ENCODE data around the gene CDH3.

CDH3 gene

GRCh38 chr16:68644715-68645493 lies at the start of gene CDH3:
TSS of gene CDH3 (plus strand) at chr16:68645310. CDS start at chr16:68645380, 70 bp downstream.
- Histone ChIP-seq H3K4me3 (peak within 1 kb of the TSS; percentile 49 to 68 (median 62)), H3K4me1 (peaks cover 25 to 47% (median 39%) of the 10 kb centered on the region in 10 experiments), H3K27me3 (peaks cover 65 to 83% (median 80%) of the 10 kb centered on the region in 11 experiments), H3K36me3 (no peaks in the 10 kb centered on the region), H4K20me1 (peaks cover 0 to 33% (median 5%) of the 10 kb centered on the region in 11 experiments; a peak in 7 of 22 replicates), H3K27ac (peak within 1 kb of the TSS in 8 of 11 experiments; percentile 40 to 77 (median 70); a peak in 16 of 22 replicates), H3K9ac (peak within 1 kb of the TSS; percentile 38 to 80 (median 62); a peak in 20 of 22 replicates), H3K9me3 (replicated peaks in 1 of 11) (no peaks in the 10 kb centered on the region), H3K4me2 (peak within 1 kb of the TSS; percentile 96 to 100 (median 99))
- no peak for TF ChIP-seq Cebpa-rat (IDR thresholded peaks at IDR 0.05)

- Histone ChIP-seq H3K4me3 (no peak overlapping the region), H3K27ac (no peak overlapping the region), H3K9me3 (replicated peaks in 1 of 11) (peaks cover 15 to 30% (median 19%) of the 10 kb centered on the region in 11 experiments; a peak in 21 of 22 replicates), H3K4me1 (no peaks in the 10 kb centered on the region), H3K4me2 (no peak overlapping the region), H3K9ac (no peak overlapping the region), H3K36me3 (no peaks in the 10 kb centered on the region; a peak in 1 of 22 replicates), H4K20me1 (no peaks in the 10 kb centered on the region), H3K27me3 (no peaks in the 10 kb centered on the region)
- TF ChIP-seq Cebpa-rat (IDR thresholded peaks at IDR 0.05) = no peak
Observed at GRCh38 chr16:68596266-68596665, 48.8 kb upstream of the CDH3 start.

- TF ChIP-seq Cebpa-rat (IDR thresholded peaks at IDR 0.05) = no peak
- Histone ChIP-seq H4K20me1 (no peaks in the 10 kb centered on the region), H3K27me3 (no peaks in the 10 kb centered on the region), H3K9me3 (replicated peaks in 1 of 11) (peaks cover 0 to 4% (median 0%) of the 10 kb centered on the region in 11 experiments; a peak in 2 of 22 replicates), H3K9ac (no peak overlapping the region), H3K4me1 (no peaks in the 10 kb centered on the region), H3K4me2 (no peak overlapping the region), H3K27ac (no peak overlapping the region), H3K4me3 (no peak overlapping the region), H3K36me3 (no peaks in the 10 kb centered on the region)
Observed at GRCh38 chr16:68599586-68599985, 45.5 kb upstream of the CDH3 start.

- no peaks in the 10 kb centered on the region for H3K27me3 ChIP-seq
- no peaks in the 10 kb centered on the region for H3K36me3 ChIP-seq
- H3K27ac ChIP-seq = no peak overlapping the region
- H3K9me3 ChIP-seq (replicated peaks in 1 of 11) = peaks cover 0 to 8% (median 0%) of the 10 kb centered on the region in 11 experiments; a peak in 1 of 22 replicates
- no peak for TF ChIP-seq Cebpa-rat (IDR thresholded peaks at IDR 0.05)
- H4K20me1 ChIP-seq = no peaks in the 10 kb centered on the region
- no peak overlapping the region for H3K9ac ChIP-seq
- no peak overlapping the region for H3K4me2 ChIP-seq
- no peak overlapping the region for H3K4me3 ChIP-seq
- no peaks in the 10 kb centered on the region for H3K4me1 ChIP-seq
Observed at GRCh38 chr16:68605746-68606145, 39.4 kb upstream of the CDH3 start.

GRCh38 chr16:68607443-68607842 lies 37.7 kb upstream of the CDH3 start:
- TF ChIP-seq Cebpa-rat (IDR thresholded peaks at IDR 0.05) = no peak
- Histone ChIP-seq H3K36me3 (no peaks in the 10 kb centered on the region), H3K4me3 (no peak overlapping the region), H3K9me3 (replicated peaks in 1 of 11) (peaks cover 0 to 11% (median 0%) of the 10 kb centered on the region in 11 experiments; a peak in 4 of 22 replicates), H3K4me1 (no peaks in the 10 kb centered on the region), H4K20me1 (no peaks in the 10 kb centered on the region), H3K9ac (no peak overlapping the region), H3K27me3 (no peaks in the 10 kb centered on the region), H3K4me2 (no peak overlapping the region), H3K27ac (no peak overlapping the region)

GRCh38 chr16:68608330-68608729 lies 36.8 kb upstream of the CDH3 start:
- no peak overlapping the region for H3K9ac ChIP-seq
- no peaks in the 10 kb centered on the region for H4K20me1 ChIP-seq
- H3K9me3 ChIP-seq (replicated peaks in 1 of 11) = peaks cover 5 to 20% (median 8%) of the 10 kb centered on the region in 11 experiments; a peak in 21 of 22 replicates
- TF ChIP-seq Cebpa-rat (IDR thresholded peaks at IDR 0.05) = no peak
- no peaks in the 10 kb centered on the region for H3K4me1 ChIP-seq
- no peaks in the 10 kb centered on the region for H3K27me3 ChIP-seq
- no peak overlapping the region for H3K4me2 ChIP-seq
- H3K27ac ChIP-seq = no peak overlapping the region
- no peak overlapping the region for H3K4me3 ChIP-seq
- H3K36me3 ChIP-seq = no peaks in the 10 kb centered on the region; a peak in 1 of 22 replicates

- peaks cover 0 to 9% (median 0%) of the 10 kb centered on the region in 10 experiments; a peak in 4 of 20 replicates for H3K4me1 ChIP-seq
- TF ChIP-seq Cebpa-rat (IDR thresholded peaks at IDR 0.05) = no peak
- no peaks in the 10 kb centered on the region; a peak in 3 of 22 replicates for H3K36me3 ChIP-seq
- H3K4me3 ChIP-seq = no peak overlapping the region
- no peak overlapping the region for H3K9ac ChIP-seq
- H3K27ac ChIP-seq = no peak overlapping the region
- peaks cover 20 to 41% (median 26%) of the 10 kb centered on the region in 11 experiments for H3K9me3 ChIP-seq (replicated peaks in 1 of 11)
- H4K20me1 ChIP-seq = no peaks in the 10 kb centered on the region
- no peak overlapping the region for H3K4me2 ChIP-seq
- H3K27me3 ChIP-seq = no peaks in the 10 kb centered on the region
Observed at GRCh38 chr16:68612996-68613395, 32.1 kb upstream of the CDH3 start.

GRCh38 chr16:68617734-68618133 lies 27.4 kb upstream of the CDH3 start:
- Histone ChIP-seq H3K4me3 (no peak overlapping the region), H3K27me3 (no peaks in the 10 kb centered on the region), H3K27ac (no peak overlapping the region), H3K9ac (no peak overlapping the region), H4K20me1 (no peaks in the 10 kb centered on the region), H3K4me2 (no peak overlapping the region), H3K4me1 (peaks cover 0 to 9% (median 0%) of the 10 kb centered on the region in 10 experiments; a peak in 4 of 20 replicates), H3K36me3 (no peaks in the 10 kb centered on the region; a peak in 3 of 22 replicates), H3K9me3 (replicated peaks in 1 of 11) (peaks cover 21 to 34% (median 28%) of the 10 kb centered on the region in 11 experiments)
- no peak for TF ChIP-seq Cebpa-rat (IDR thresholded peaks at IDR 0.05)

- H3K9me3 ChIP-seq (replicated peaks in 1 of 11) = peaks cover 0 to 17% (median 9%) of the 10 kb centered on the region in 11 experiments; a peak in 15 of 22 replicates
- TF ChIP-seq Cebpa-rat (IDR thresholded peaks at IDR 0.05) = no peak
- H4K20me1 ChIP-seq = no peaks in the 10 kb centered on the region
- H3K4me1 ChIP-seq = peaks cover 0 to 23% (median 16%) of the 10 kb centered on the region in 10 experiments; a peak in 16 of 20 replicates
- H3K4me2 ChIP-seq = peak overlapping the region in 9 of 11 experiments; percentile 1 to 46 (median 27); a peak in 11 of 22 replicates
- no peak overlapping the region for H3K27ac ChIP-seq
- no peaks in the 10 kb centered on the region for H3K27me3 ChIP-seq
- H3K4me3 ChIP-seq = no peak overlapping the region
- H3K36me3 ChIP-seq = no peaks in the 10 kb centered on the region
- no peak overlapping the region for H3K9ac ChIP-seq
Observed at GRCh38 chr16:68626557-68626956, 18.6 kb upstream of the CDH3 start.

Measured in BLaER1 treated with 17β-estradiol and CSF1 and Interleukin-3, amounts not matched to agents 10 nM and 100 nM (cell line).